OCI-M2 (cell line): ENCODE measurements around the gene KIF26B.
"Not testable (repeated sequence)": the region's sequence is repeated elsewhere in the genome, so short reads cannot be mapped to it uniquely, and the experiment has no call there.

Experiments
- DNase-seq: peaks from one replicate; lab custom pipeline; 2025; ENCODE audit not compliant: unreplicated experiment; lab: John Stamatoyannopoulos, UW

KIF26B gene

DNA sequence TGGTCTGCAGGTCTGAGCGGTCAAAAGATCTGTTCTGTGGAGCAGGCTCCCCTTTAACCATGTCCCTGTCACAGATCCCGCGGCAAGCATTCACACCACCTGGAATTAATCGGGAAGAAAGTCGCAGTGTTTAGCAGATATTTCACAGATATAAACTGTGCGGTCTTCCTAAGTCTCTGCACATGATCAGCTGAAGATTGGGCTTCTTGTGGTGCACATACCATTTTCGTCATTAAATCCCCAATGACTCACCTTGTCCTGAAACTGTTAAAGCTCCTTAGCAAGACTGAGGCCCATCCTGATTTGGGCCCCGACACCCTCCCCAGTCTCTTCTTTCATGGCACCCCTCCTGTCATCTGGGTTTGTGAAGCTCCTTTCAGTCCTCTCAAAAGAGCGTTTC lies 158.8 kb downstream of the KIF26B start:
- no peak for DNase-seq

DNA sequence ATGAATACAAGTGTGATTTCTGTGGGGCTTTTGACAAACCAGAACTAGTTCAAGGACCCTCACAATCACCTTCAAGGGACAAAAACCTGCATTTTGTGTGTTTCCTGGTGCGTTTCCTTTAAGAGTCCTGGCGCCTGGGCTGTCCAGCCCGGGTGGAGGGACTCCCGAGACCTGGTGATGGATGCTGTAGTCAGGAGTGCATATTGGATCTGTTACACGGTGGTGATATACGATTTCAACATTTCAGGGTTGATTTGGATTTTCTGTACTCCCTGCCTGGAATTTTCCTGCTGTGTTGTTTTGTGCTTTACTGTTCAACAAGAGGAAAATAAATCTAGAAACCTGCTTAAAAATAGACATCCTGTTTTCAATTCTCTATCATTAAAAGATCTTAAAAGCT lies 162.0 kb downstream of the KIF26B start:
- DNase-seq: no peak

DNA sequence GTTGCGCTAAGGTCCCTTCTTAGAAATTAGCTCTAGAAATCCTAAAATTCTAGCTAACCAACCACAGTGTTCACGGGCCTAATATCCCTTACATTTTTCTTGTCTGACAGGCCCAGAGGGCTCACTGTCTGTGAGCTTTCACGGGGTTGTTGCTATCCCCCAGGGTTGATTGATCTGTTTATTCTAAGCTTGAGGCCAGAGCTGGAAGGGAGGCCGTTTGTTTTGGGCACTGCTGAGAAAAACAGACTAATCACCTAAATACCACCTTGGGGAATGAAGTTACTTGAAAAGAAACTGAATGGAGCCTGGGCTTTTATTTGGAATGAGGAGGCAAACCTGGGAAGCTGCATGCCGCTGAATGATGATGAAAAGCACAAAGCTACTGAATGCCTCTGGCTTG lies 162.4 kb downstream of the KIF26B start:
- DNase-seq: no peak

DNA sequence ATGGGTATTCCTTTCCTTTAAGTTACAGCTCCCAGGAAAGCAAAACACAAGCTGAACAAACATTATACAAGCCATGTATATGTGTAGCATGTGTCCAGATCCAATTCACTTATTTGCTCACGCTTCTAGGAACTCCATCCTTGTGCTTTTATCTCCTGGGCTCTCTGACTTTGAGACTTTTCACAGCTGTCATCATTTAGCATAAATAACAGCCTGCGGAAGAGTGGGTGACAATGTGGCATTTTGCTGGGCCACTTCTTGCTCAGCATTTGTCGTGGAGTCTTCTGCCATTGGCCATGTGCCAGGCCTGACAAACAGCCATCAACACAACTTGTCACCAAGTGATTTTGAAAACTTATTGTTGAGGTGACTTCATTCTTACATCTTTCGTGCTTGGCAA lies 164.3 kb downstream of the KIF26B start:
- DNase-seq: no peak

DNA sequence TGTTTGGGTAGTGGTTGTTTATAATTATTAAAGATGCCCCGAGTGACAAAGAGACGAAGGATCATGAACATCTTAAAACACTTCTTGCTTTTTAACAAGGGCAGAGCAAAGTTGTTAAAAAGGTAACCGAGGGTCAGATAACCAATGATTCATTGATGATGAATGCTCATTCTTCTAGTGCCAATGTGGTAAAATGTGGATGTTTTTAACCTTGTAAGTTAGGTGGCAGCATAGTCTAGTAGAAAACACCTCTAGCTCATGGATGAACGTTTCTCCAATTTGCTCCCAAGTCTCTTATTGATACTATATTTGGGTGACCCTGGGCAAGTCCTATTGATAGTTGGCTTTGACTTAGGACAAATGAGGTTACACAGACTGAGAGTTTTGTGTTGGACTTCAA lies 167.9 kb downstream of the KIF26B start:
- DNase-seq: no peak

DNA sequence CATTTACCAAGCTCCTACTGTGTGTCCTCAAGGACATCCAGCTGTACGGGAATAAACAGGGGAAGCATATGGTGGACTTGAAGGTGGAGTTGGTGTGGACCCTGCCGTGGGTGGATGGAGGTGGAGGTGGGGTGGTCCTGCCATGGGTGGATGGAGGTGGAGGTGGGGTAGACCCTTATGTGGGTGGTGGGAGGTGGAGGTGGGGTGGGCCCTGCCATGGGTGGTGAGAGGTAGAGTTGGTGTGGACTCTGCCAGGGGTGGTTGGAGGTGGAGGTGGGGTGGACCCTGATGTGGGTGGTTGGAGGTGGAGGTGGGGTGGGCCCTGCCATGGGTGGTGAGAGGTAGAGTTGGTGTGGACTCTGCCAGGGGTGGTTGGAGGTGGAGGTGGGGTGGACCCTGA lies 169.0 kb downstream of the KIF26B start:
- DNase-seq: not testable (repeated sequence)

DNA sequence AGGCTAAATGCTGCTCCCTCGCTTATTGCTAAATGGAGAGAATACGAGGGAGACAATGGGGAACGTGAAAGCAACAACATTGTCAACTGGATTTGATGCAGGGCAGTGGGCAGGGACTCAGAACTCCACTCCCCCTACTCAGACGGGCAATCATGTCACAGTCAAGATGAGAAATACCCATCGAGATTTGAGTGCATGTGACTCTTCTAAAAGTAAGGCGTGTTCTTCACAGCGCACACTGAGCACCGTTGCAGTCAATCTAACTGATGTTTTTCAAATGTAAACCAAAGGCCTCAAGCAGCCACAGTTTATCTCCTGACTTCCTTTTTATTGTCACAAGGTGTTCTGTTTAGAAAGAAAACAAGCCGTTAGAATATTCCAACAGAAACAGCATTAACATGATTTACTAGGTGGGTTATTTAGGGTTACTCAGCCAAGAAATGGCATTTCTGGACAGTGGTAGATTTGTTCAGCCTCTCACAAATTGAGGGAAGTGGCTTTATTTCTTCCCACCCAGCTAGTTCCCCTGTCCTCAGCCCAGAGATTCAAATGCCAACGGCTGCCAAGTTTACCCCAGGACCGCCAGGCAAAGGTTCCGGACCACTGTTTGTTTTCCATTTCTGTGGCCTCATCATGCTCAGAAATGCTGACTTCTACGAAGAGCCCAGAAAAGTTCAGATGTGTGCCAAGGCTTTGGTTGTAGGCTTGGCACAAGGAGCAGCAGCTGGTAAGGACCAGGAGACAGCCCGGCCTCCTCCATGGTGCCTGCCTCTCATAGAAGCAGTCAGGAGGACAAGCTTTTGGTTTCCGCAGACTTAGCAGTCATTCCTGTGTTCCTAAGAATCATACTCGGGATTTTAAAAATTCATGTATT lies 171.4 kb downstream of the KIF26B start:
- DNase-seq: no peak

DNA sequence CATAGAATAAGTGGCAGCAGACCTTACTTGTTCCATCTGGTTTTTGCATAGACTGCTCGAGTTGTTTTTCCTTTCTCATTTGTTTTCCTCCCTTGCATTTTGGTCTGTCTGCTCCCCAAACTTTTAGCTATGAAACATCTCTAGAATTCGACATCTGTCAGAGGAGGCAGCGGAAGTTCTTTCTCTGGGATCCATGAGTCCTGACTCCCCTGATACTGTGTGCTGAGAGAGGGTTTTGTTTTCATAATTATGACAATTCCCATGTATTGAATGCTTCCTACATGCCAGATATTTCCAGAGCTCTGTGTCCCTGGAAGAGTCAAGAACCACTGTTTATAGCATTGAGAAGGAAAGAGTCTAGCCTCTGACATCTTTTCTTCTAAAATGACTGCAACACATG lies 172.6 kb downstream of the KIF26B start:
- DNase-seq: no peak

DNA sequence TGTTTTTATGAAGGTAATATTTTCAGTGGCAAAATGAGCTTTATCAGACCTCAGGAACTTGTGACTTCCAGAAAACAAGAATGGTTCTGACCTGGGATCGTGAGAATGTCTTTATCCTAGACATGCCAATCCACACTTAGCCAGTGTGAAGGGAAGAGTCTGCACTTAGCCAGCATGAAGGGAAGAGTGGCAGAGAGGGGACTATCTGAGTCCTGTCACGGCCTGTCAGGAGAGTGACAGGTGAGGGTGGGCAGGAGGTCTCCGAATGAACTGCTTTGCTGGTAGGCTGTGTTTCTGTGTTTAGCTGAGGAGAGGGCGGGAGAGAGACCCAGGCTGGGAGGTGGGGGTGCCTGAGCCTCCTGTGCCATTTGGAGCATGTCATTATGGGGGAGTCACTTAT lies 173.1 kb downstream of the KIF26B start:
- no peak for DNase-seq

DNA sequence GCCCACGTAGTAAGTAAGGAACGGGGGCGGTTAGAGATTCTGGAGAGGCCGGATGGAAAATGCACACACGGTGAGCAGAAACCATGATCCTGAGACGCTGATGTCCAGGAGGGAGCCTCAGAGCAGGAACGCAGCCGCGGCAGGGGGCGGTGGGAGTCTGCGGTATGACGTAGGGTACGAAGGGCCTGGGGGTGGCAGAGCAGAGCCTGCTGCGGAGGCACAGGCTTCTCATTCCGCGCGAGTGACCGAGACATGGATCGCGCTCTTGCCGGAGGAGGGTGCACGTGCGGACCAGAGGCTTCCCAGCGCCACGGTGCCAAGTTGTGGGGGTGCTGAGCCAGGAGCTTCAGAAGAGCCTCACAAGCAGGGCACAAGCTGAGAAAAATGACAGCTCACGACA lies 176.2 kb downstream of the KIF26B start:
- DNase-seq: no peak

DNA sequence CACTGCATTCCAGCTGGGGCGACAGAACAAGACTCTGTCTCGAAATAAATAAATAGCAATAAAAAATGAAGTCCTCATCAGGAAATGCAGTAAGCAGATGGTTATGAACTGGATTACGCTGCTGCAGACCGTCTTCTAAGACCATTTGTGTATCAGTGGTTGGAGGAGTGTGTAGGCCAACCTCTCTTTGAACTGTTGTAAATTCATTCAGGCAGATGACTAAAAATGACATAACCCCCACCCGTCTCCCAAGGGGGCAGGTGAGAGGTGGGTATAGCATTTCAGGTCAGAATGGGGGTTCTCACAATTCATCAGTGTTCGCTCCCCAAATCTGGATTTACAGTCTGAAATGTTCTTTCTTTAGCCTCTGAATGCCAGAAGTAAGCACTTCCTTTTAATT lies 177.3 kb downstream of the KIF26B start:
- DNase-seq: no peak

DNA sequence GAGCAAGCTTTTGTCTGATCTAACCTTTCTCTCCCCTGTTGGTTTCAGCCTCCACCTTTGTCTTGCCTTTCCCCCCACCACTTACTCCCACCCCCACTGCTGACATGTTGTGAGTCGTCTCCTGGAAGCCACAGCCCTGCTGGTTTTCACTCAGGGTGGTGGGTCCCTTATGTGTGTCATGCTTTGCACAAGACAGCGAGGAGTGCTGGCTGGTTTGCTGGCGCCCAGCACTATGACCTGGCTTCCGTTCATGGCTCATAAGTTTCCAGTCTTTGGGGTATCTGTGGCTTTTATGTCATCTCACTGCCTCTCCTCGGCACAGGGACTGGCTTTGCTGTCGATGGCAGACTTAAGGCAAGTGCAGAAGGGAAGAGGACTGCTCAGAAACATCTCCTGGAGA lies 177.7 kb downstream of the KIF26B start:
- no peak for DNase-seq

DNA sequence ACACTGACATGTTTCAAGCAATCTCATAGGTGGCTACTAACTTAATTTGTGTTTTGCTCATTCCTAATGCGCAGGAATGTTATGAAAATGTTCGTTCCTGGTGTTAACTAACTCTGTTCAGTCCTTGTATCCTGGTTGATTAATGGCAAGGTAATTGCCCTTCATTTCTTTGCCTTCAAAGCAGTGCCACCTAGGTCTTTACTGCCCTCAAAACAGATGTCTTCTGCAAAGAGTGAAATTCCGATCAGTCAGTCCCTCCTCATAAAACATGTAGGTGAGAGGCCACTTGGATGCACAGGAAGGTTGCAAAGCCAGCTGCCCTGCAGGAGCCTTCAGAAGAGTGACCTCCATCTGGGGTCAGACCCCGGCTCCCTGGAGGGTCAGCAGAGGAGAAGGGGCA lies 179.4 kb downstream of the KIF26B start:
- DNase-seq: no peak

DNA sequence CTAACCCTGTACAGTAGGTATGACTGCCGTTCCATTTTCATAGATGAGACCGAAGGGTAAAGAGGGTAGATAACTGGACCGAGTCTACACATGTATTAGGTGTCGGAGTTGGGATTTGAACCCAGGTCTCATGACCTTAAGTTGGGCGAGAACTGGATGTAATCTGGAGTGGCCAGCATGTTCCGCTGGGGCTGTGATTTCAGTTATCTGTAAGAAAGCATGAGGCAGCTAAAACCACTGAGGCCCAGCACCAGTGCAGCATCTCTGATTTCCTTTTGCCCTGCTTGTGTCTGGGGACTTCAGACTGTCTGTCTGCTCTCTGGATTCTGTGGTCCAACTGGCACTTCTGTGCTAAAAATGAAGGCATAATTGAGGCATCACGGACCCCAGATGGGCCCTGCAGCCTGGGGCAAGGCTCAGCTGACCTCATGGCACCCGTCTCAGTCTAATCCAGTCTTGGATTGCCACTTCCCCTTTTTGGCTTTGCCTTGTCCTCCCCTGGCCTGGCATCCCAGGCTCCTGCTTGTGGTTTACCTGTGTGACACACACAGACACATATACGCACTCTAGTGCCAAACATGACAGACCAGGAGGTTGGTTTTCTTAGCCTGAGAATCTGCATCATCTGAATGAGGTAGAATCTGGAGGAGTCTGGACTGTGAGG lies 180.2 kb downstream of the KIF26B start:
- DNase-seq: no peak

DNA sequence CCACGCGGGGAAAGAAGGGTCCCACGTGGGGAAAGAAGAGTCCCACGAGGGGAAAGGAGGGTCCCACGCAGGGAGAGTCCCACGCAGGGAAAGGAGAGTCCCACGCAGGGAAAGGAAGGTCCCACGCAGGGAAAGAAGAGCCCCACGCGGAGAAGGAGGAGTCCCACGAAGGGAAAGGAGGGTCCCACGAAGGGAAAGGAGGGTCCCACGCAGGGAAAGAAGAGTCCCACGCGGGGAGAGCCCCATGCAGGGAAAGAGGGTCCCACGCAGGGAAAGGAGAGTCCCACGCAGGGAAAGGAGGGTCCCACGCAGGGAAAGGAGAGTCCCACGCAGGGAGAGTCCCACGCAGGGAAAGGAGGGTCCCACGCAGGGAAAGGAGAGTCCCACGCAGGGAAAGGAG lies 180.9 kb downstream of the KIF26B start:
- not testable (repeated sequence) for DNase-seq

DNA sequence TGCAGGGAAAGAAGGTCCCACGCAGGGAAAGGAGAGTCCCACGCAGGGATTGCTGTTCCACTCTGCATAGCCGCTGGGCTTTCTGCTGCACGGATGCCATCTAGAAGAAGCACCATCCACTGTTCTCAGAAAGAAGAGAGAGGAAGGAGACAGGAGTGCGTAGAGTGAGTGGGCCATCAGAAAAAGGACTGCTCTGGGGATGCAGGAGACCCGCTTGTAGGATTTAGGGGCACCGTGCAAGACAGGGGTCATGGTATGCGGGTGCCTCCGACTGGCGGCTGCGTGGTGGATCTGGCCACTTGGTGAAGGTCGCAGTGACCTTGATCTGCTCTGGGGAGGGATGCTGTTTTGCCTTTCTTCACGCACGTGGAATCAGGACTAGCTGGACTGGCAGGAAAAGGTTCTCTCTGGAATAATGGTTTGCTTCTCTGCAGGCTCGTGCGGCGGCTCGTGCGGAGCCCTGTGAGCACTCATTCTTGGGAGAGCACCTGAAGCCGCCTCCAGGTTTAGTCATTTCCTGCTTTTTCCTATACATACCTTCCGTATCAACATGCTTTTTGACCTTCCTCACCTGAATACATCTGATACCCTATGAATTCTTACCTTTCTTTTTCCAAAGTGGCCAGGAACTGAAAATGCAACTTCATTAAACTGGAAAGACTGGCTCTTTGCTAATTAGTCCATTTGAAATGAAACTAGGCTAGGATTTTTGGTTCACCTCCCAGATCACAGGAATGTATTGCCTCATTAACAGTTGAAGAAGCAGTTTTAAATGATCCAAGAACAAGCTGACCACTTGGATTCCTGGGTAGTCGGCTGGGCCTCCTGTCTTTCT lies 181.6 kb downstream of the KIF26B start:
- DNase-seq: no peak

DNA sequence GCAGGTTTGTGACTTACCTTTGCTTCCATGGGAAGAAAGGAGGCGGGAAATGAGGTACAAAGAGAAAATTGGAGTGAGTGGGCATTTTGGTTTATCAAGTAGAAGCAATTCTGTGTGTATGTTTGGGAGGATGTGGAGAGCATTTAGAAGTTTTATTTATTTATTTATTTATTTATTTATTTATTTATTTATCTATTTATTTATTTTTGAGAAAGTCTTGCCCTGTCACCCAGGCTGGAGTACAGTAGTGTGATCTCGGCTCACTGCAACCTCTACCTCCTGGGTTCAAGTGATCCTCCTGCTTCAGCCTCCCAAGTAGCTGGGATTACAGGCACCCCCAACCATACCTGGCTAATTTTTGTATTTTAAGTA lies 182.2 kb downstream of the KIF26B start:
- not testable (repeated sequence) for DNase-seq

DNA sequence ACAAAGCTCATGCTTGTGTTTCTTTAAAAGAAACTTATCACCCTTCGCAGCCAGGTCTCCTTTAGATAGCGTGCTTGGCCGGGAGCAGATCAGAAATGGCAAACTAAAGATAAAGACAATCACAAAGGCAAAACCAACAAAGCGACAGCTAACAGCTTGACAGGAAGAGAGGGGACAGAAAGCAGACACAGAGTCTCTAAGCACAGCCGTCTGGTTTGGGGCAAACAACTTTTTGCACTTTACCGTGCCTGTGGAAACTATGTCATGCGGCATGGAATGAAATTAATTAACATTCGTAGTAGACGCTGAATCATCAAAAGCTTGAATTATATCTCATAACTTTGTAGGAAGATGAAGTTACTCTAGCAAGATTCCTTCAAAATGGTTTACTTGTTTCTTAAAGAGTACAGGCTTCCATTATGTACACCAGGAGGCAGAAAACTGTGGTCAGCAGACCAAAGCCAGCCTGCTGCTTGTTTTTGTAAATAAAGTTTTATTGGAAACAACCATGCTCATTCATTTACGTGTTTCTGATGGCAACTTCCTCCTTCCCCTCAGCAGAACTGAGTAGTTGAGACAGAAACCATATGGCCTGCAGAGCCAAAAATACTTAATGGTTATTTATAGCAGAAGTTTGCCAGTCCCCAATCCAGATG lies 183.2 kb downstream of the KIF26B start:
- no peak for DNase-seq

DNA sequence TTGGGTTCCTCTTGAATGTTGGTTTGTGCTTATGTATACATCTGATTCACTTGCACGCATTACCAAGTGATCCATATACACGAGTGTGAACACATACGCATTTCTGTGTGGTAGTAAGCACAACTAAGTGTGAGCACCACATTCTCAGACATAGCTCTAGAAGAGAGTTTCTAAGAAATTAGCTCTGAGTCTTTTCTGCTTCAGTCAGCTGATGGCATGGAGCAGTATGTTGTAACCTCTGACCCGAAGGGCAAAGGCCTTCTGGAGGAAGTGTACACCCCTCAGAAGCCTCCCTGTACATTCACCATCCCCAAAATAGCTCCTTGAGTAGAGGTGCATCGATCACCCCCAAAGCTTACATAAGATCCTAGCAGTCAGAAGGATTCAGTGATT lies 183.7 kb downstream of the KIF26B start:
- DNase-seq: no peak

DNA sequence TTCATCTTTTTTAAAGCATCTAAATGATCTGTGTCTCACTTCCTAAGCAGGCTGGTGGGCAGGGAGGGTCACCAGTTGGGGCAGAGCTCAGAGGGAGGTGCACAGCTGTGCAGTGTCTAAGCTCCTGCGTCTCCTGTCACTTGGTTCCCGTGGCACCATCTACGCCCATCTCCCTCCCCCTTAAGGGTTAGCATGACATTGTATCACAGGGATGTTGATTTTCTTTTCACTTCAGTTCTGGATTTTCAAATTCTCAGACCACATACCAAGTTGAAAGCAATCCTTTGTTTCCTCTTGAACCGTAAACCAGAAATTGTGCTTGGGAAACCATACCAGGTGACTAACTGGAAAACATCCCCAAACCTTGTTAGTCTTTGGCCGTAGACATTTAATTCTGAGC lies 187.0 kb downstream of the KIF26B start:
- DNase-seq: no peak

DNA sequence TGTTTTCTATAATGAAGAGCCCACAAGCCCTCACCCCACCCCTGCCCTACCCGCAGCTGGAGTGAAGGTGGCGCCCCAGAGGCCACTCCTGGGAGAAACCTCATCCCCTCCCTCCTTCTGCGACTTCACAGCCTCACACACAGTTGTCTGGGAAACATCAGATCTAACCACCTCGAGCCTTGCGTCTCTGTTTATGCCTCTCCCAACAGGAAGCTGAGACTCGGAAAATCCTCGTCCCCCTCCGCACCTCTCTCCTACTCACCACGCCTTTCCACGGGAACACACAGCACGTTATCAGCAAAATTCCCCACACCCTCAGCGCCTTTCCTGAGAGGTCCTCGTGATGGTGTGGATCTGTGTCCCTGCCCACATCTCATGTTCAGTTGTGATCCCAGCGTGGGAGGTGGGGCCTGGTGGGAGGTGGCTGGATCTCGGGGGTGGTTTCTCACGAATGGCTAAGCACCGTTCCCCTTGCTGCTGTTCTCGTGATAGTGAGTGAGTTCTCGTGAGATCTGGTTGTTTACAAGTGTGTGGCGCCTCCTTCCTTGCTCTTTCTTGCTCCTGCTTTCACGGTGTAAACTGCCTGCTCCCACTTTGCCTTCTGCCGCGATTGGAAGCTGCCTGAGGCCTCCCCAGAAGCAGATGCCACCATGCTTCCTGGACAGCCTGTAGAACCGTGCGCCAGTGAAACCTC lies 190.6 kb downstream of the KIF26B start:
- DNase-seq: no peak
